K562 (cell line): Measurements from ENCODE around the gene MYH15. TPM values are rescaled to one million over a fixed set of nuclear protein-coding genes. Genes with fewer than 3 reads are reported as not detected.

ENCODE experiments used
- ATAC-seq: fragments of 200-7000 bp; cut with Tn5 transposase; 3 replicates; pipeline ENCODE4 v1.9.1; 2020; ENCODE audit warnings: moderate library complexity
- BruUV-seq: library from RNA; stranded (reverse); fragments of 400-500 nt; replicated peaks from 2 replicates; lab custom pipeline; 2021; lab: Mats Ljungman, UMichigan
- CTCF ChIA-PET: fragments of 300-600 bp; formaldehyde crosslinking; extraction: SDS; loops from one replicate; lab custom pipeline; 2021; ENCODE audit warnings: low intra/inter-chr PET ratio; lab: Yijun Ruan, JAX
- POLR2A ChIA-PET: fragments of 300-600, 350-650 bp; sonication (Branson Sonifier 250); formaldehyde crosslinking; extraction: SDS; loops from one replicate; lab custom pipeline; 2021; ENCODE audit warnings: antibody characterized with exemption, inconsistent platforms; lab: Yijun Ruan, JAX
- DNase-seq, 4 experiments: peaks; one replicate each; pipeline versions ENCODE4 v3.0.0 to v3.0.0-alpha.2; 2011 to 2018; ENCODE audit warnings: low spot score in 3 of 4, mixed read lengths in 3 of 4; ENCODE audit errors: extremely low read depth in 1 of 4
- FAIRE-seq: peaks from 2 replicates; lab custom pipeline; 2011; peaks lifted over from hg19 to GRCh38; lab: Jason Lieb, UNC
- H2AFZ ChIP-seq: 2 replicates; pipeline ENCODE4 v1.6.0; 2011; ENCODE audit warnings: low read depth, low read length, control low read depth, inconsistent platforms
- H3K27ac ChIP-seq: fragments of 200-600 bp; 3 replicates; pipeline ENCODE4 v1.8.0; 2011; ENCODE audit warnings: low read depth, mild to moderate bottlenecking, control low read depth, inconsistent platforms, low read length, moderate library complexity, mixed read lengths; ENCODE audit errors: extremely low read depth
- H3K27me3 ChIP-seq, 2 experiments: fragments of 300-600 bp in 1 of 2; 2 replicates in 1 of 2; 3 replicates in 1 of 2; pipeline versions ENCODE4 v1.6.0 to v1.8.0; 2011; ENCODE audit warnings: inconsistent platforms in 2 of 2, low read length in 2 of 2, mild to moderate bottlenecking in 1 of 2, mixed read lengths in 1 of 2, moderate library complexity in 1 of 2; ENCODE audit not compliant: control insufficient read depth in 2 of 2, insufficient read depth in 2 of 2
- H3K36me3 ChIP-seq: fragments of 300-600 bp; 3 replicates; pipeline ENCODE4 v1.8.0; 2011; ENCODE audit warnings: mild to moderate bottlenecking, low read length, inconsistent platforms; ENCODE audit not compliant: control insufficient read depth, insufficient read depth
- H3K4me1 ChIP-seq, 2 experiments: fragments of 200-600 bp in 1 of 2; replicated peaks in 1 of 2; 2 replicates in 1 of 2; 3 replicates in 1 of 2; pipeline versions ENCODE4 v1.5.1 to v1.8.0; 2011; ENCODE audit warnings: inconsistent platforms in 2 of 2, low read length in 2 of 2, mild to moderate bottlenecking in 1 of 2, mixed read lengths in 1 of 2, moderate library complexity in 1 of 2; ENCODE audit not compliant: control insufficient read depth in 2 of 2, insufficient read depth in 2 of 2
- H3K4me2 ChIP-seq: 2 replicates; pipeline ENCODE4 v1.6.1; 2011; ENCODE audit warnings: low read length, control low read depth, inconsistent platforms, mixed read lengths; ENCODE audit not compliant: insufficient read depth
- H3K4me3 ChIP-seq: fragments of 200-600 bp; sonication (generic), shearing (Covaris generic); 2 replicates; pipeline ENCODE4 v1.5.1; 2016; ENCODE audit warnings: control low read depth, inconsistent platforms
- H3K79me2 ChIP-seq: fragments of 200-600 bp; 3 replicates; pipeline ENCODE4 v1.8.0; 2011; ENCODE audit warnings: low read length, inconsistent platforms; ENCODE audit not compliant: control insufficient read depth, insufficient read depth
- H3K9ac ChIP-seq, 2 experiments: 2 replicates each; pipeline versions ENCODE4 v1.6.0 to v1.6.1; 2011; ENCODE audit warnings: low read depth in 2 of 2, low read length in 2 of 2, control low read depth in 1 of 2, inconsistent platforms in 1 of 2, mild to moderate bottlenecking in 1 of 2, mixed read lengths in 1 of 2; ENCODE audit not compliant: insufficient read depth in 1 of 2
- H3K9me1 ChIP-seq: one replicate; pipeline ENCODE4 v1.6.0; 2011; ENCODE audit warnings: inconsistent platforms, mild to moderate bottlenecking, low read length, moderate library complexity; ENCODE audit not compliant: control insufficient read depth, insufficient read depth
- H3K9me3 ChIP-seq: replicated peaks from 2 replicates; pipeline ENCODE4 v1.5.1; 2011; ENCODE audit warnings: low read depth, low read length, inconsistent platforms; ENCODE audit not compliant: control insufficient read depth, insufficient read depth
- H4K20me1 ChIP-seq: replicated peaks from 2 replicates; pipeline ENCODE4 v1.6.1; 2011; ENCODE audit warnings: low read length, inconsistent platforms, mixed read lengths; ENCODE audit not compliant: control insufficient read depth, insufficient read depth
- COPS2 ChIP-seq: fragments of 450-650 bp; conservative IDR thresholded peaks from 2 replicates; pipeline ENCODE4 v1.6.1; 2016; ENCODE audit warnings: mild to moderate bottlenecking, moderate library complexity
- HIVEP1 ChIP-seq: fragments of 250-450 bp; sonication (Bioruptor Pico); IDR thresholded peaks from 2 replicates; pipeline ENCODE4 v1.4.0; 2020; ENCODE audit warnings: mild to moderate bottlenecking
- HSF4 ChIP-seq: fragments of 250-450 bp; sonication (Bioruptor Pico); IDR thresholded peaks from 2 replicates; pipeline ENCODE4 v2.1.2; 2022; ENCODE audit warnings: mild to moderate bottlenecking, moderate library complexity, borderline replicate concordance
- IRF1 ChIP-seq: sonication (generic); formaldehyde crosslinking; IDR thresholded peaks from 2 replicates; pipeline ENCODE4 v1.8.0; 2022; ENCODE audit warnings: missing genetic modification reagents, mild to moderate bottlenecking, borderline replicate concordance
- MED1 ChIP-seq: sonication (generic); formaldehyde crosslinking; IDR thresholded peaks from 2 replicates; pipeline ENCODE4 v1.8.1; 2023; ENCODE audit warnings: missing genetic modification reagents, borderline replicate concordance
- PTBP1 ChIP-seq: fragments of 200-400 bp; formaldehyde crosslinking; IDR thresholded peaks from 2 replicates; pipeline ENCODE4 v1.6.1; 2017; ENCODE audit warnings: low read depth, low read length
- SPI1 ChIP-seq: IDR thresholded peaks from 2 replicates; pipeline ENCODE4 v1.6.1; 2011; ENCODE audit warnings: low read depth, low read length, control low read depth, borderline replicate concordance
- TARDBP ChIP-seq: fragments of 450-650 bp; IDR thresholded peaks from 2 replicates; pipeline ENCODE4 v1.6.1; 2016
- TCF15 ChIP-seq: fragments of 250-450 bp; sonication (Bioruptor Pico); IDR thresholded peaks from 2 replicates; pipeline ENCODE4 v1.8.0; 2022; ENCODE audit warnings: moderate library complexity, mild to moderate bottlenecking, inconsistent platforms
- YBX1 ChIP-seq: fragments of 450-650 bp; IDR thresholded peaks from 2 replicates; pipeline ENCODE4 v1.7.1; 2016; ENCODE audit warnings: mild to moderate bottlenecking
- ZBTB7A ChIP-seq: IDR thresholded peaks from 2 replicates; pipeline ENCODE4 v1.6.1; 2011; ENCODE audit warnings: low read depth, mild to moderate bottlenecking, low read length, moderate library complexity, borderline replicate concordance; ENCODE audit not compliant: control insufficient read depth
- ZFP30 ChIP-seq: fragments of 250-450 bp; sonication (Bioruptor Pico); IDR thresholded peaks from 2 replicates; pipeline ENCODE4 v1.8.0; 2022; ENCODE audit warnings: moderate library complexity, mild to moderate bottlenecking, inconsistent platforms, borderline replicate concordance
- ZNF766 ChIP-seq: fragments of 200-800 bp; sonication (Bioruptor generic); conservative IDR thresholded peaks from 2 replicates; pipeline ENCODE4 v1.6.1; 2016; ENCODE audit warnings: missing genetic modification characterization, missing compliant biosample characterization
- WGBS: fragments of 100-300 bp; shearing (Covaris generic); methylation state at CpG from one replicate; pipeline ENCODE4 v1.1.6; 2016; ENCODE audit warnings: low coverage, mixed read lengths; ENCODE audit not compliant: insufficient coverage; ENCODE audit errors: missing lambda C conversion rate; 5-methylcytosine and 5-hydroxymethylcytosine counted together
- in situ Hi-C: fragments of 300-500 bp; cut with MboI; formaldehyde crosslinking; loops from 4 replicates; pipeline ENCODE4 v1.15.0; 2018; ENCODE audit warnings: inconsistent platforms, mixed read lengths
- intact Hi-C: fragments of 100-400 bp; cut with micrococcal nuclease; formaldehyde crosslinking; loops from 2 replicates; pipeline ENCODE4 v1.14.2; 2022
- polyA plus RNA-seq, 8 experiments: library from polyadenylated mRNA; depleted of rRNA in 4 of 8; stranded (reverse) in 5 of 8; unstranded in 3 of 8; fragments of >200 nt; fragmentation: Nextera tagmentation in 2 of 8; fragmentation: Illumina TruSeq in 1 of 8; extraction: Ambion mirVana in 2 of 8; extraction: Trizol in 1 of 8; gene quantifications; 2 replicates each; pipeline versions ENCODE4 v1.2.1 to v1.2.3, GENCODE V29; 2011 to 2014; ENCODE audit warnings: inconsistent platforms in 1 of 8, missing spikeins in 1 of 8
- total RNA-seq, 7 experiments: library from RNA; depleted of rRNA in 6 of 7; stranded (reverse); fragments of >200 nt in 6 of 7; fragmentation: Illumina TruSeq in 2 of 7; extraction: Trizol in 2 of 7; gene quantifications; 2 replicates each; pipeline versions ENCODE4 v1.2.1 to v1.2.3, GENCODE V29; 2011 to 2021; ENCODE audit warnings: low replicate concordance in 1 of 7
- TF ChIP-seq, protein P1 (sequence below): sonication (generic); formaldehyde crosslinking; IDR thresholded peaks from 2 replicates; pipeline ENCODE4 v1.8.0; 2023; ENCODE audit warnings: mild to moderate bottlenecking, missing genetic modification reagents

MYH15 gene
- total and polyA plus RNA-seq, 9 of the 15 experiments (the other 6 are each of a cell fraction or from before 2014, with no cell fraction given), result 0.03 to 0.29 (median 0.12) TPM

GRCh38 chr3:108345492-108346205, 164.7 kb downstream of the MYH15 start:
- H4K20me1 ChIP-seq, result no peaks in the 10 kb centered on the region
- DNase-seq (no peak), FAIRE-seq (no peak), ATAC-seq (no peak)
- TF ChIP-seq SPI1 (peak; percentile 37; the same call in 1 of the 2 replicates), ZBTB7A (no peak)
- H3K9me3 ChIP-seq, result no peaks in the 10 kb centered on the region
- intact Hi-C loops (no loop called here), in situ Hi-C loops (no loop called here)
- CTCF ChIA-PET, result no interaction called here
- H3K27ac ChIP-seq, result no peak overlapping the region
- H3K9me1 ChIP-seq, result no peaks in the 10 kb centered on the region
- no peak overlapping the region for H3K4me2 ChIP-seq
- no peak overlapping the region for H3K4me3 ChIP-seq
- POLR2A ChIA-PET, result interaction anchor here (0.6 kb wide), 1 partner anchor 129 kb away, joined by 3 read pairs; no protein-coding TSS in a partner anchor
- no peaks in the 10 kb centered on the region for H3K27me3 ChIP-seq
- WGBS, result 0% methylated on average over 6 of the region's 6 CpGs
- no TSS peak for BruUV-seq
- H3K4me1 ChIP-seq, result no peaks in the 10 kb centered on the region
- no peak overlapping the region for H3K9ac ChIP-seq
- no peaks in the 10 kb centered on the region for H3K79me2 ChIP-seq
- no peaks in the 10 kb centered on the region for H3K36me3 ChIP-seq
- no peak overlapping the region for H2AFZ ChIP-seq

DNA sequence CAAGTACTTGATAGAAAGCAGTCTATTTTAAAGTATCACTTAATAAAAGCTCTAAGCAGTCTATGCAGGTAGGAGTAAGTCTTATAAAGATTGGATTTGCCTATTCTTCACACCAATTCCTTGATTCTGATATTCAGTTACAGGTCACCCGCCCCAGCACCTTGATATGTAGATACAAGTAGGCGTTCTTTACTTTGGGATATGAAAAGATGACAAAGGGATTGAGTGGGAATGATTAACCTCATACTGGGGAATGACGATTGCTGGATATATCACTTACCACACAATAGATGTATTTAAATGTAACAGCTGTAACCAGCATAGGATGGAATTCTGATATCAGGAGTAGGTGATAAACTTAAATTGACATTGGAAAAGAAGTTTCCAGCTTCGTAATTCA, 166.9 kb downstream of the MYH15 start:
- Histone ChIP-seq H3K4me2 (no peak overlapping the region), H3K4me1 (no peaks in the 10 kb centered on the region), H3K27ac (no peak overlapping the region), H3K79me2 (no peaks in the 10 kb centered on the region), H3K27me3 (no peaks in the 10 kb centered on the region), H3K9ac (no peak overlapping the region), H3K4me3 (no peak overlapping the region), H3K9me1 (no peaks in the 10 kb centered on the region), H2AFZ (no peak overlapping the region), H4K20me1 (no peaks in the 10 kb centered on the region), H3K9me3 (no peaks in the 10 kb centered on the region), H3K36me3 (no peaks in the 10 kb centered on the region)
- intact Hi-C loops, result no loop called here
- ATAC-seq, result no peak
- WGBS, result 0% methylated on average over 4 of the region's 4 CpGs
- ChIA-PET CTCF (no interaction called here), POLR2A (no interaction called here)
- FAIRE-seq, result no peak
- DNase-seq, result no peak
- in situ Hi-C loops, result no loop called here
- no TSS peak for BruUV-seq
- TF ChIP-seq PTBP1, result no peak
- TF ChIP-seq, protein P1, sequence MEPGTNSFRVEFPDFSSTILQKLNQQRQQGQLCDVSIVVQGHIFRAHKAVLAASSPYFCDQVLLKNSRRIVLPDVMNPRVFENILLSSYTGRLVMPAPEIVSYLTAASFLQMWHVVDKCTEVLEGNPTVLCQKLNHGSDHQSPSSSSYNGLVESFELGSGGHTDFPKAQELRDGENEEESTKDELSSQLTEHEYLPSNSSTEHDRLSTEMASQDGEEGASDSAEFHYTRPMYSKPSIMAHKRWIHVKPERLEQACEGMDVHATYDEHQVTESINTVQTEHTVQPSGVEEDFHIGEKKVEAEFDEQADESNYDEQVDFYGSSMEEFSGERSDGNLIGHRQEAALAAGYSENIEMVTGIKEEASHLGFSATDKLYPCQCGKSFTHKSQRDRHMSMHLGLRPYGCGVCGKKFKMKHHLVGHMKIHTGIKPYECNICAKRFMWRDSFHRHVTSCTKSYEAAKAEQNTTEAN, result no peak
- TF ChIP-seq MED1 (CRISPR knock-in tag), result no peak
- TF ChIP-seq COPS2, result no peak
- TF ChIP-seq ZFP30, result no peak
- TF ChIP-seq IRF1 (CRISPR knock-in tag), result no peak
- TF ChIP-seq ZNF766, result no peak
- TF ChIP-seq HIVEP1 (CRISPR knock-in tag), result no peak
- TF ChIP-seq TCF15 (CRISPR knock-in tag), result no peak
- TF ChIP-seq HSF4 (CRISPR knock-in tag), result no peak
- TF ChIP-seq TARDBP, result no peak
- no peak for TF ChIP-seq YBX1
